Lower leg skin (tissue), 4 donors: Measurements from ENCODE around the gene GIGYF1. TPM values are rescaled to one million over a fixed set of nuclear protein-coding genes. Genes with fewer than 3 reads are reported as not detected.
A peak's percentile ranks its signal among the peaks of the same experiment; 100 is the strongest.
"Not testable (repeated sequence)": the region's sequence is repeated elsewhere in the genome, so short reads cannot be mapped to it uniquely, and the experiment has no call there.

Experiments
- DNase-seq, 2 donors: peaks; one replicate each; pipeline ENCODE4 v3.0.0-alpha.2; 2019; ENCODE audit warnings: low spot score in 2 of 2
- H3K4me3 ChIP-seq: fragments of 200-600 bp; sonication (generic); 2 replicates; pipeline ENCODE4 v1.5.1; 2017; ENCODE audit warnings: mild to moderate bottlenecking, low read depth; ENCODE audit not compliant: poor library complexity, severe bottlenecking
- CTCF ChIP-seq, 3 donors: fragments of 450-650 bp; IDR thresholded peaks; one replicate each; pipeline ENCODE4 v1.5.1; 2016; ENCODE audit warnings: antibody characterized with exemption in 3 of 3, mild to moderate bottlenecking in 3 of 3, moderate library complexity in 2 of 3
- POLR2A ChIP-seq, 2 donors: fragments of 450-650 bp; IDR thresholded peaks; one replicate each; pipeline ENCODE4 v1.6.1; 2016 to 2017; ENCODE audit warnings: antibody characterized with exemption in 2 of 2, mild to moderate bottlenecking in 1 of 2, moderate library complexity in 1 of 2
- WGBS, 2 donors: methylation state at CpG; one replicate each; pipeline ENCODE4 v1.1.5; 2018; 5-methylcytosine and 5-hydroxymethylcytosine counted together
- intact Hi-C: fragments of 100-400 bp; cut with DNase I; formaldehyde crosslinking; loops from one replicate; pipeline ENCODE4 v1.15.0; 2023; ENCODE audit warnings: low total_unique reads
- total RNA-seq, 4 donors: library from RNA; depleted of rRNA; stranded (reverse); fragments of >200 nt; gene quantifications; one replicate each; pipeline ENCODE4 v1.1.0, GENCODE V29; 2016

Gene GIGYF1
- total RNA-seq, 4 donors from 2014 or later = 34.9 to 56.6 (median 40.0) TPM

DNA sequence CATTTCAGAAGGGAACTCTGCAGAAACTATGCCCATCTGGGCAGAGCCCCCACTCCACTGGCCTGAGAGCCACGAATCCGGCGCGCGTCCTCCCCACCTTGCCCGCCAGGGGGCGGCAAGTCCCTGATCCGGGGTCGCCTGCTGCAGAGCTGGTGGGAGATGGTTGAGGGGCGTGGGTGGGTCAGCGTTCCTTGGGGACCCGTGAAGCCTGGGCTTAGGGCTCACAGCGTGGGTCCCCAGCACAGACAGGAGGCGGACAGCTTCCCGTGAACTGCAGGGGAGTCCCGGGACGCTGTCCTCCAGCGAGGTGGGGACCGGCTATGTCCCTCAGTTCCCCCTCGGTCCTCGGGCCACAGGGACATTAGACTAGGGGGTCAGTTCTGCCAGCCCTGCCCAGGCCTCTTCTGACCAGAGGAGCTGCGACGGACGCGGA, 11.3 kb upstream of the GIGYF1 start:
- peak in 1 of 2 donors; percentile 95 for DNase-seq
- peak overlapping the region; percentile 78 for H3K4me3 ChIP-seq
- intact Hi-C loops = no loop called here
- WGBS, 2 donors = 0 to 2% methylated on average over 9 to 22 of the region's 25 CpGs
- TF ChIP-seq CTCF (IDR thresholded peaks at IDR 0.05) (peak in 1 of 3 donors; percentile 84), POLR2A (IDR thresholded peaks at IDR 0.05) (no peak)

- 65 to 74% methylated on average over 3 of the region's 3 CpGs for WGBS, 2 donors
- H3K4me3 ChIP-seq, intact Hi-C loops, DNase-seq: not testable (repeated sequence)
These were observed 7.0 kb upstream of the GIGYF1 start for GRCh38 chr7:100701089-100701488.

DNA sequence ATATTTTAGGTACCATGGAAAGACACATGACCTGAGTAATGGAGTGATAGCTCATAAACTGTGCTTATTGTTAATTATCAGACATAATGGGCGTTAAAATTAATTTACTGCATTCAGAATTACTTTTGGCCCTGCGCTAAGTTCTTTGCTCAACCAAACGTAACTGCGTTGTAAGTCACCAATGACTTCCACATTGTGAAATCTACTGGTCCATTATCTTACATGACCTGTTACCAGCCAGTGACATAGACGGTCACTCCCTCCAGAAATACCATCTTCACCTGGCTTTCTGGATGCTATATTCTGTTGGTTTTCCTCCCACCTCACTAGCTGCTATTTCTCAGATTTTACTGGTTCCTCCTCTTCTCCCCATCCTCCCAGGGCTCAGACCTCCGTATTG, 5.0 kb upstream of the GIGYF1 start:
- intact Hi-C loops = no loop called here

GRCh38 chr7:100696123-100696521, 2.1 kb upstream of the GIGYF1 start:
- no peak for TF ChIP-seq CTCF (IDR thresholded peaks at IDR 0.05)
- TF ChIP-seq POLR2A (IDR thresholded peaks at IDR 0.05) = no peak
- intact Hi-C loops = no loop called here
- WGBS, 2 donors = 82 to 84% methylated on average over 6 of the region's 6 CpGs

More for the DNA sequence above, 5.0 kb upstream of the GIGYF1 start:
- no peak overlapping the region for H3K4me3 ChIP-seq
- TF ChIP-seq CTCF (IDR thresholded peaks at IDR 0.05) (no peak), POLR2A (IDR thresholded peaks at IDR 0.05) (no peak)
- WGBS, 2 donors = 62 to 70% methylated on average over 6 of the region's 6 CpGs
- DNase-seq = no peak

GRCh38 chr7:100693312-100694097, 545 bp downstream of the GIGYF1 start:
- no peak for TF ChIP-seq POLR2A (IDR thresholded peaks at IDR 0.05)
- TF ChIP-seq CTCF (IDR thresholded peaks at IDR 0.05) = no peak
- intact Hi-C loops = loop anchor here (5.0 kb wide), 1 partner anchor 159 kb away; the partner anchor contains the start of gene SLC12A9
- WGBS, 2 donors = 0 to 2% methylated on average over 15 of the region's 81 CpGs
- DNase-seq = no peak
- H3K4me3 ChIP-seq = peak overlapping the region; percentile 82

More at GRCh38 chr7:100696123-100696521, 2.1 kb upstream of the GIGYF1 start:
- no peak for DNase-seq
- no peak overlapping the region for H3K4me3 ChIP-seq

GRCh38 chr7:100692578-100692961, 1.5 kb downstream of the GIGYF1 start:
- 52 to 54% methylated on average over 6 of the region's 6 CpGs for WGBS, 2 donors
- no peak for DNase-seq
- intact Hi-C loops = loop anchor here (5.0 kb wide), 1 partner anchor 160 kb away; the partner anchor contains the start of gene SLC12A9
- H3K4me3 ChIP-seq = no peak overlapping the region
- no peak for TF ChIP-seq POLR2A (IDR thresholded peaks at IDR 0.05)
- no peak for TF ChIP-seq CTCF (IDR thresholded peaks at IDR 0.05)
